SK-N-SH (cell line): ENCODE data around the gene ACTR2. TPM values are rescaled to one million over a fixed set of nuclear protein-coding genes. Genes with fewer than 3 reads are reported as not detected.

ENCODE experiments used
- CTCF ChIA-PET: fragments of 300-600, 350-600 bp; formaldehyde crosslinking; extraction: SDS; loops from one replicate; lab custom pipeline; 2021; lab: Yijun Ruan, JAX
- POLR2A ChIA-PET: fragments of 350-600 bp; sonication (Branson Sonifier 250); formaldehyde crosslinking; extraction: SDS; loops from one replicate; lab custom pipeline; 2020; ENCODE audit warnings: antibody characterized with exemption, inconsistent platforms; lab: Yijun Ruan, JAX
- DNase-seq: peaks from one replicate; pipeline ENCODE4 v3.0.0; 2012
- H2AFZ ChIP-seq: fragments of 200-600 bp; sonication (generic); 2 replicates; pipeline ENCODE4 v1.8.1; 2016; ENCODE audit warnings: antibody characterized with exemption, mild to moderate bottlenecking, low read depth
- H3F3A ChIP-seq: fragments of 200-600 bp; sonication (generic); replicated peaks from 2 replicates; pipeline ENCODE3; 2016; ENCODE audit warnings: antibody characterized with exemption, mild to moderate bottlenecking; ENCODE audit not compliant: insufficient read depth
- H3K27ac ChIP-seq, 2 experiments: fragments of 200-500 bp in 1 of 2; fragments of 200-600 bp in 1 of 2; sonication (Bioruptor generic) in 1 of 2; sonication (generic), shearing (Covaris generic) in 1 of 2; 2 replicates each; pipeline versions ENCODE4 v1.5.1 to v1.6.1; 2014 to 2016; ENCODE audit warnings: low read depth in 2 of 2, inconsistent platforms in 1 of 2, low read length in 1 of 2, mild to moderate bottlenecking in 1 of 2, mixed read lengths in 1 of 2
- H3K27me3 ChIP-seq: fragments of 200-600 bp; sonication (generic), shearing (Covaris generic); 2 replicates; pipeline ENCODE4 v1.6.1; 2016; ENCODE audit warnings: mixed run types; ENCODE audit not compliant: insufficient read depth
- H3K36me3 ChIP-seq, 2 experiments: fragments of 200-500 bp in 1 of 2; fragments of 200-600 bp in 1 of 2; sonication (Bioruptor generic) in 1 of 2; sonication (generic) in 1 of 2; replicated peaks in 1 of 2; 2 replicates each; pipeline versions ENCODE3 to v1.5.1; 2014 to 2016; ENCODE audit warnings: low read length in 1 of 2, mild to moderate bottlenecking in 1 of 2; ENCODE audit not compliant: insufficient read depth in 2 of 2, control insufficient read depth in 1 of 2
- H3K4me1 ChIP-seq, 2 experiments: fragments of 200-500 bp in 1 of 2; fragments of 200-600 bp in 1 of 2; sonication (Bioruptor generic) in 1 of 2; sonication (generic), shearing (Covaris generic) in 1 of 2; 2 replicates each; pipeline versions ENCODE4 v1.5.1 to v1.6.1; 2014 to 2016; ENCODE audit warnings: low read depth in 1 of 2, low read length in 1 of 2, mixed run types in 1 of 2; ENCODE audit not compliant: insufficient read depth in 2 of 2, control insufficient read depth in 1 of 2
- H3K4me2 ChIP-seq: fragments of 200-600 bp; sonication (generic), shearing (Covaris generic); 2 replicates; pipeline ENCODE4 v1.6.1; 2017; ENCODE audit warnings: mixed run types
- H3K4me3 ChIP-seq, 2 experiments: fragments of 200-500 bp in 1 of 2; fragments of 200-600 bp in 1 of 2; sonication (Bioruptor generic) in 1 of 2; sonication (generic), shearing (Covaris generic) in 1 of 2; 2 replicates each; pipeline versions ENCODE4 v1.5.1 to v1.8.1; 2014 to 2016; ENCODE audit warnings: low read depth in 2 of 2, inconsistent platforms in 1 of 2, low read length in 1 of 2, mild to moderate bottlenecking in 1 of 2, mixed read lengths in 1 of 2, moderate library complexity in 1 of 2
- H3K79me2 ChIP-seq: fragments of 200-600 bp; sonication (generic); 2 replicates; pipeline ENCODE4 v1.8.1; 2017; ENCODE audit warnings: mild to moderate bottlenecking; ENCODE audit not compliant: insufficient read depth
- H3K9ac ChIP-seq: fragments of 200-600 bp; sonication (generic); 2 replicates; pipeline ENCODE4 v1.6.1; 2017; ENCODE audit warnings: mixed run types
- H3K9me2 ChIP-seq: fragments of 200-600 bp; sonication (generic); 2 replicates; pipeline ENCODE4 v1.6.1; 2017; ENCODE audit warnings: mixed run types
- H3K9me3 ChIP-seq: fragments of 200-600 bp; sonication (generic); 2 replicates; pipeline ENCODE4 v1.6.1; 2017; ENCODE audit warnings: mixed run types, mild to moderate bottlenecking, moderate library complexity
- H4K20me1 ChIP-seq: fragments of 200-600 bp; sonication (generic); 2 replicates; pipeline ENCODE4 v1.6.1; 2017; ENCODE audit warnings: mild to moderate bottlenecking, mixed run types; ENCODE audit not compliant: insufficient read depth
- CTCF ChIP-seq: fragments of 200-600 bp; sonication (generic); IDR thresholded peaks from 2 replicates; pipeline ENCODE4 v1.6.1; 2017; ENCODE audit warnings: antibody characterized with exemption, mild to moderate bottlenecking, moderate library complexity
- EP300 ChIP-seq, 2 experiments: IDR thresholded peaks; 2 replicates each; pipeline versions ENCODE4 v1.4.0 to v1.6.1; 2012; ENCODE audit warnings: borderline replicate concordance in 1 of 2, low read depth in 1 of 2, low read length in 1 of 2
- FOSL2 ChIP-seq: IDR thresholded peaks from 2 replicates; pipeline ENCODE4 v1.4.0; 2012; ENCODE audit warnings: low read depth, mild to moderate bottlenecking, moderate library complexity, borderline replicate concordance
- GABPA ChIP-seq: IDR thresholded peaks from 2 replicates; pipeline ENCODE4 v1.4.0; 2012; ENCODE audit warnings: low read depth, mild to moderate bottlenecking
- GATA2 ChIP-seq: sonication (generic); formaldehyde crosslinking; IDR thresholded peaks from 2 replicates; pipeline ENCODE4 v1.5.0; 2020; ENCODE audit warnings: mild to moderate bottlenecking, missing genetic modification reagents
- JUND ChIP-seq: IDR thresholded peaks from 2 replicates; pipeline ENCODE4 v1.4.0; 2012
- MEF2A ChIP-seq: IDR thresholded peaks from 2 replicates; pipeline ENCODE4 v1.4.0; 2012; ENCODE audit warnings: low read depth, borderline replicate concordance
- MXI1 ChIP-seq: IDR thresholded peaks from 2 replicates; pipeline ENCODE4 v1.6.1; 2012; ENCODE audit warnings: mild to moderate bottlenecking, low read depth, low read length, improper control_type of control experiment
- NRF1 ChIP-seq: IDR thresholded peaks from 2 replicates; pipeline ENCODE4 v1.6.1; 2012; ENCODE audit warnings: low read depth, mild to moderate bottlenecking, low read length
- PBX3 ChIP-seq: IDR thresholded peaks from 2 replicates; pipeline ENCODE4; 2012
- RAD21 ChIP-seq: IDR thresholded peaks from 2 replicates; pipeline ENCODE4 v1.6.1; 2012; ENCODE audit warnings: mild to moderate bottlenecking, low read length
- RCOR1 ChIP-seq: fragments of 150-350 bp; IDR thresholded peaks from 2 replicates; pipeline ENCODE4 v1.6.1; 2017; ENCODE audit warnings: antibody characterized with exemption, low read length
- RXRA ChIP-seq: IDR thresholded peaks from 2 replicates; pipeline ENCODE4 v1.4.0; 2012; ENCODE audit warnings: low read depth, mild to moderate bottlenecking, borderline replicate concordance
- SIN3A ChIP-seq: IDR thresholded peaks from 2 replicates; pipeline ENCODE4 v1.6.1; 2012; ENCODE audit warnings: low read depth, mild to moderate bottlenecking, low read length, moderate library complexity, borderline replicate concordance
- SMC3 ChIP-seq: IDR thresholded peaks from 2 replicates; pipeline ENCODE4 v1.6.1; 2012; ENCODE audit warnings: low read depth, low read length, improper control_type of control experiment
- USF1 ChIP-seq: IDR thresholded peaks from 2 replicates; pipeline ENCODE4 v1.4.0; 2012; ENCODE audit warnings: low read depth, borderline replicate concordance
- WGBS: methylation state at CpG from one replicate; pipeline ENCODE4 v1.1.6; 2017; ENCODE audit warnings: low lambda C conversion rate; 5-methylcytosine and 5-hydroxymethylcytosine counted together
- polyA plus RNA-seq, 3 experiments: library from polyadenylated mRNA; depleted of rRNA; stranded (reverse); fragments of >200 nt; gene quantifications; 2 replicates each; pipeline ENCODE4 v1.2.3, GENCODE V29; 2012

The ACTR2 gene
- polyA plus RNA-seq, 1 of the 3 experiments (the other 2 are of a cell fraction) = 53.0 TPM

- POLR2A ChIA-PET = no interaction called here
- Histone ChIP-seq H3K27me3 (no peaks in the 10 kb centered on the region), H3K9me2 (no peaks in the 10 kb centered on the region), H3K36me3 (peaks cover 0 to 47% of the 10 kb centered on the region in 2 experiments), H3K4me2 (peak overlapping the region; percentile 55), H3K4me3 (no peak overlapping the region), H4K20me1 (peaks cover 69% of the 10 kb centered on the region), H2AFZ (no peak overlapping the region), H3K9ac (peak overlapping the region; percentile 19; the same call in 1 of the 2 replicates)
- CTCF ChIA-PET = interaction anchor here (1.1 kb wide), 1 partner anchor 44 kb away, joined by 3 read pairs; no protein-coding TSS in a partner anchor
- TF ChIP-seq GABPA (no peak), MXI1 (no peak), JUND (peak; percentile 51; the same call in 1 of the 2 replicates), FOSL2 (peak; percentile 13; the same call in 1 of the 2 replicates), RXRA (no peak)
- TF ChIP-seq, all 33 proteins: peak for 2
- Histone ChIP-seq H3K4me1 (peaks cover 9 to 26% of the 10 kb centered on the region in 2 experiments; a peak in 3 of 4 replicates), H3K79me2 (peaks cover 98% of the 10 kb centered on the region), H3F3A (peaks cover 43% of the 10 kb centered on the region), H3K9me3 (no peaks in the 10 kb centered on the region), H3K27ac (peak overlapping the region in 1 of 2 experiments; percentile 80; a peak in 2 of 4 replicates)
- no peak for DNase-seq
- WGBS = 45% methylated on average over 1 of the region's 1 CpG
These were observed 3.5 kb downstream of the ACTR2 start for GRCh38 chr2:65231121-65231520.

- H3K9me3 ChIP-seq = no peaks in the 10 kb centered on the region
- ChIA-PET POLR2A (no interaction called here), CTCF (no interaction called here)
- DNase-seq = no peak
- peaks cover 7 to 20% of the 10 kb centered on the region in 2 experiments; a peak in 2 of 4 replicates for H3K4me1 ChIP-seq
- H3K4me2 ChIP-seq = peak overlapping the region; percentile 55
- H3K9me2 ChIP-seq = no peaks in the 10 kb centered on the region
- no peaks in the 10 kb centered on the region for H3K27me3 ChIP-seq
- WGBS = 81% methylated on average over 8 of the region's 8 CpGs
- no peak overlapping the region for H3K4me3 ChIP-seq
- no peak overlapping the region for H2AFZ ChIP-seq
- TF ChIP-seq SIN3A (no peak), USF1 (0 out of 2 replicates have a peak, but pooled peaks have one; percentile 25)
- TF ChIP-seq, all 33 proteins: peak for 1
- peaks cover 77% of the 10 kb centered on the region for H4K20me1 ChIP-seq
- H3F3A ChIP-seq = peaks cover 43% of the 10 kb centered on the region
- peak overlapping the region; percentile 35 to 80; a peak in 3 of 4 replicates for H3K27ac ChIP-seq
- H3K9ac ChIP-seq = peak overlapping the region; percentile 21; the same call in 1 of the 2 replicates
- peaks cover 98% of the 10 kb centered on the region for H3K79me2 ChIP-seq
- H3K36me3 ChIP-seq = peaks cover 0 to 54% of the 10 kb centered on the region in 2 experiments
These were observed 4.4 kb downstream of the ACTR2 start for GRCh38 chr2:65231892-65232477.

- H3F3A ChIP-seq = peaks cover 43% of the 10 kb centered on the region
- H3K4me3 ChIP-seq = no peak overlapping the region
- 65% methylated on average over 2 of the region's 2 CpGs for WGBS
- H4K20me1 ChIP-seq = peaks cover 84% of the 10 kb centered on the region
- H3K79me2 ChIP-seq = peaks cover 100% of the 10 kb centered on the region
- peaks cover 7 to 20% of the 10 kb centered on the region in 2 experiments; a peak in 2 of 4 replicates for H3K4me1 ChIP-seq
- DNase-seq = no peak
- peak overlapping the region; percentile 55 for H3K4me2 ChIP-seq
- H3K9me2 ChIP-seq = no peaks in the 10 kb centered on the region
- ChIA-PET POLR2A (no interaction called here), CTCF (no interaction called here)
- no peaks in the 10 kb centered on the region for H3K9me3 ChIP-seq
- H3K27me3 ChIP-seq = no peaks in the 10 kb centered on the region
- peak overlapping the region; percentile 21; the same call in 1 of the 2 replicates for H3K9ac ChIP-seq
- peak overlapping the region; percentile 35 to 80; a peak in 2 of 4 replicates for H3K27ac ChIP-seq
- peaks cover 0 to 57% of the 10 kb centered on the region in 2 experiments for H3K36me3 ChIP-seq
- H2AFZ ChIP-seq = no peak overlapping the region
- no peak for TF ChIP-seq NRF1
- TF ChIP-seq RAD21 = no peak
- no peak for TF ChIP-seq GABPA
- no peak for TF ChIP-seq RXRA
- no peak for TF ChIP-seq SMC3
- TF ChIP-seq GATA2 (CRISPR knock-in tag) = no peak
- no peak for TF ChIP-seq USF1
- no peak for TF ChIP-seq CTCF
- TF ChIP-seq MEF2A = no peak
- peak; percentile 30; the same call in 1 of the 2 replicates for TF ChIP-seq FOSL2
- peak; percentile 74 for TF ChIP-seq PBX3
- TF ChIP-seq EP300 (IDR thresholded peaks at IDR 0.05; ENCODE audit: borderline replicate concordance in 1 of 2, low read depth in 1 of 2, low read length in 1 of 2) = no peak
- TF ChIP-seq RCOR1 = no peak
These were observed 5.0 kb downstream of the ACTR2 start for GRCh38 chr2:65232636-65233035.
